Mesothelial cell of epicardium (in vitro differentiated cells): ENCODE data around the gene NNT. TPM values are rescaled to one million over a fixed set of nuclear protein-coding genes. Genes with fewer than 3 reads are reported as not detected.

Experiments used
- DNase-seq, 2 experiments: peaks; one replicate each; pipeline ENCODE4 v3.0.0; 2021; ENCODE audit warnings: low spot score in 2 of 2; ENCODE audit not compliant: unreplicated experiment in 2 of 2
- H3K27ac Mint-ChIP-seq: 2 replicates; pipeline ENCODE4 v1.8.0; 2021; ENCODE audit warnings: mixed read lengths
- H3K27me3 Mint-ChIP-seq: 2 replicates; pipeline ENCODE4 v1.8.0; 2021; ENCODE audit warnings: low read depth, mixed read lengths
- H3K36me3 Mint-ChIP-seq: 2 replicates; pipeline ENCODE4 v1.8.0; 2021; ENCODE audit warnings: mixed read lengths
- H3K4me1 Mint-ChIP-seq: 2 replicates; pipeline ENCODE4 v1.8.0; 2021; ENCODE audit warnings: mixed read lengths
- H3K4me3 Mint-ChIP-seq: 2 replicates; pipeline ENCODE4 v1.8.0; 2021; ENCODE audit warnings: mild to moderate bottlenecking, moderate library complexity, mixed read lengths
- H3K9me3 Mint-ChIP-seq: 2 replicates; pipeline ENCODE4 v1.8.0; 2021; ENCODE audit warnings: mixed read lengths
- CTCF ChIP-seq: fragments of 200-600 bp; sonication (generic); IDR thresholded peaks from one replicate; pipeline ENCODE4 v1.5.0; 2021; ENCODE audit warnings: antibody characterized with exemption; ENCODE audit not compliant: unreplicated experiment
- total RNA-seq: library from RNA; stranded (reverse); gene quantifications from 3 replicates; pipeline ENCODE4 v1.2.1, GENCODE V29; 2021

NNT gene
- total RNA-seq, 1 donor from 2014 or later, result 68.7 TPM

- no peak overlapping the region for H3K4me3 Mint-ChIP-seq
- TF ChIP-seq CTCF, result no peak
- H3K27ac Mint-ChIP-seq, result no peak overlapping the region
- no peaks in the 10 kb centered on the region for H3K9me3 Mint-ChIP-seq
- H3K4me1 Mint-ChIP-seq, result peaks cover 11% of the 10 kb centered on the region
- H3K27me3 Mint-ChIP-seq, result no peaks in the 10 kb centered on the region
- no peak for DNase-seq
- H3K36me3 Mint-ChIP-seq, result peaks cover 18% of the 10 kb centered on the region
These were observed 46.3 kb downstream of the NNT start for GRCh38 chr5:43649256-43649655.

DNA sequence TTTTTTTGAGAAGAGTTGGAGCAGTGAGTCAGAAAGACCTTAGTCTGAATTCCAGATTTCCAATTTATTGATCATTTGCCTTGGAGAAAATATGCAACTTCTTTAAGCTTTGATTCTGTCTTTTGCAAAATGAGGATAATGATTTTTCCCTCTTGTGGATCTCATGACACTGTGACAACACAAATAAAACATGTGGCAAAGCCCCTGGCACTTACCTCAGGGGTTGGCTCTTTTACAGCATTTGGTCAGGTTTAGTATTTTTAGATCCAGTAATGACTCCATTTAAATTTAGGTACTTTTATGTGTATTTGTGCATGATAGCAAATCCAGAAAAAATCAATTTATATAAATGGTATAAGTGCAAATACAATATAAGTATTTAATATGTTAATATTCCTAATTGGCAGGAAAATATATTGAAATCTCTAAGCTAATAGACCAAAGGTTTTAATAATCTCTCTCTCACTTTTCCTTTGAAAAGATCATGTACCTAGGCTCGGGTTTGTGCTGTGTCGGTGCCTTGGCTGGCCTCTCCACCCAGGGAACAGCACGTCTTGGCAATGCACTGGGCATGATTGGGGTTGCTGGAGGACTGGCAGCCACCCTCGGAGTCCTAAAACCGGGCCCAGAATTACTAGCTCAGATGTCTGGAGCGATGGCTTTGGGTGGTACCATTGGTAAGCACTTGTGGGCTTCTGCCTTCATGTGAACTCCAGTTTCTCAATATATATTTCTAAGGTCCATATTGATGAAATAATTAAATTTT lies 49.7 kb downstream of the NNT start:
- peaks cover 11% of the 10 kb centered on the region for H3K4me1 Mint-ChIP-seq

GRCh38 chr5:43658509-43658908 lies 55.5 kb downstream of the NNT start:
- Mint-ChIP-seq H3K27me3 (no peaks in the 10 kb centered on the region), H3K4me1 (no peaks in the 10 kb centered on the region), H3K4me3 (no peak overlapping the region), H3K9me3 (no peaks in the 10 kb centered on the region), H3K36me3 (peaks cover 30% of the 10 kb centered on the region), H3K27ac (no peak overlapping the region)
- TF ChIP-seq CTCF, result no peak
- DNase-seq, result no peak

More for the DNA sequence above, 49.7 kb downstream of the NNT start:
- Mint-ChIP-seq H3K27me3 (no peaks in the 10 kb centered on the region), H3K36me3 (peaks cover 23% of the 10 kb centered on the region), H3K4me3 (no peak overlapping the region), H3K27ac (no peak overlapping the region), H3K9me3 (no peaks in the 10 kb centered on the region)
- no peak for TF ChIP-seq CTCF
- no peak for DNase-seq

DNA sequence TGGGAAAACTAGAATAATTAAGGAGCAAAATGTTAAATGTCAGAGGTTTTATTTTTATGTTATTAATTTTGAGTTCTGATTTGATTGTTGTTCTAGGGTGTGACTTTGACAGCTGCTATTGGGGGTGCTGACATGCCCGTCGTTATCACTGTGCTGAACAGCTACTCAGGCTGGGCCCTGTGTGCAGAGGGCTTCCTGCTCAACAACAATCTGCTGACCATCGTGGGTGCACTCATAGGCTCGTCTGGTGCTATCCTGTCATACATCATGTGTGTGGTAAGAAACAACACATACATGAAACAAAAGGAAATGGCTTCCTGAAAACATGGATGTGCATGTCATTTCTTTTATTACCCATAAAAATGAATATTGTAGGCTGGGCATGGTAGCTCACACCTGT lies 56.1 kb downstream of the NNT start:
- no peaks in the 10 kb centered on the region for H3K4me1 Mint-ChIP-seq
- peaks cover 30% of the 10 kb centered on the region for H3K36me3 Mint-ChIP-seq
- no peak overlapping the region for H3K27ac Mint-ChIP-seq
- no peaks in the 10 kb centered on the region for H3K9me3 Mint-ChIP-seq
- DNase-seq, result no peak
- no peak overlapping the region for H3K4me3 Mint-ChIP-seq
- H3K27me3 Mint-ChIP-seq, result no peaks in the 10 kb centered on the region
- no peak for TF ChIP-seq CTCF

DNA sequence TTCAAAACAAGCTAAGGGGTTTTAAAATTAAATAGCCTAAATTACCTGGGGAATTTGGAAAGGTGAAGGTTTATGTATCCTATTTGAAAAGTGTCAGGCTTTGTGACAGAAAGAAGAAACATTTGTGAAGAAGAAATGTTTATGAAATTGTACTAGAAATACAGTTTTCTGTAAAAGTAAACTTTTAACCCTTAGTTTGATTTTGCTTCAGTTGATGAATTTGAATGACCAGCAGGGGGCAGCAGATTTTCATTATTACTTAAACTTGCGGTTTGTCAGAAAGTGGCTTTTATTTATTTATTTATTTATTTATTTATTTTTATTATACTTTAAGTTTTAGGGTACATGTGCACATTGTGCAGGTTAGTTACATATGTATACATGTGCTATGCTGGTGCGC lies 58.1 kb downstream of the NNT start:
- no peaks in the 10 kb centered on the region for H3K9me3 Mint-ChIP-seq
- no peak for DNase-seq
- H3K36me3 Mint-ChIP-seq, result peaks cover 37% of the 10 kb centered on the region
- H3K4me1 Mint-ChIP-seq, result no peaks in the 10 kb centered on the region
- H3K27ac Mint-ChIP-seq, result no peak overlapping the region
- no peak overlapping the region for H3K4me3 Mint-ChIP-seq
- TF ChIP-seq CTCF, result peak; percentile 84
- H3K27me3 Mint-ChIP-seq, result no peaks in the 10 kb centered on the region

GRCh38 chr5:43663916-43664315 lies 60.9 kb downstream of the NNT start:
- no peak for TF ChIP-seq CTCF

More at GRCh38 chr5:43663916-43664315, 60.9 kb downstream of the NNT start:
- no peak overlapping the region for H3K27ac Mint-ChIP-seq
- no peak for DNase-seq
- no peaks in the 10 kb centered on the region for H3K27me3 Mint-ChIP-seq
- peaks cover 5% of the 10 kb centered on the region for H3K9me3 Mint-ChIP-seq
- H3K36me3 Mint-ChIP-seq, result peaks cover 35% of the 10 kb centered on the region
- H3K4me1 Mint-ChIP-seq, result no peaks in the 10 kb centered on the region
- H3K4me3 Mint-ChIP-seq, result no peak overlapping the region
